ENCODE measurements around the gene CRAMP1. TPM values are rescaled to one million over a fixed set of nuclear protein-coding genes. Genes with fewer than 3 reads are reported as not detected.

The CRAMP1 gene
- total RNA-seq, 1 donor from 2014 or later = 12.3 TPM

DNA sequence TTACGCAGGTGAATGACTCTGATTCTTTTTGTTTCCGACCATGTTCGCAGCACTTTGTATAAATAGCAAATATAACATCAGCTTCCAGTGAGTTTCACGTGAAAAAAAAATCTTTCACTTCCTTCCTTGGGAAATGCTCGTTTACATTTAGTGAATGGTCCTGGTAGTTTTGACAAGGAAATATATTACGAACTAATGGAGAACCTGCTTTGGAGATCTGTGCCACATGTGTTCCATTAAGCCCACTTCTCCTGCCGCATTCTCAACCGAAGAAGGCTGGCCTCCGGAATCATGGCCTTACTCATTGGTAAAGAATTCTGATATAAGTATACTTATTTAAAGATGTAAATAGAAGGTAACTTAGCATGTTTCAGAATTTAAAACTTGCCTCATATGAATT, 3.6 kb downstream of the CRAMP1 start:
- TF ChIP-seq, protein P1, sequence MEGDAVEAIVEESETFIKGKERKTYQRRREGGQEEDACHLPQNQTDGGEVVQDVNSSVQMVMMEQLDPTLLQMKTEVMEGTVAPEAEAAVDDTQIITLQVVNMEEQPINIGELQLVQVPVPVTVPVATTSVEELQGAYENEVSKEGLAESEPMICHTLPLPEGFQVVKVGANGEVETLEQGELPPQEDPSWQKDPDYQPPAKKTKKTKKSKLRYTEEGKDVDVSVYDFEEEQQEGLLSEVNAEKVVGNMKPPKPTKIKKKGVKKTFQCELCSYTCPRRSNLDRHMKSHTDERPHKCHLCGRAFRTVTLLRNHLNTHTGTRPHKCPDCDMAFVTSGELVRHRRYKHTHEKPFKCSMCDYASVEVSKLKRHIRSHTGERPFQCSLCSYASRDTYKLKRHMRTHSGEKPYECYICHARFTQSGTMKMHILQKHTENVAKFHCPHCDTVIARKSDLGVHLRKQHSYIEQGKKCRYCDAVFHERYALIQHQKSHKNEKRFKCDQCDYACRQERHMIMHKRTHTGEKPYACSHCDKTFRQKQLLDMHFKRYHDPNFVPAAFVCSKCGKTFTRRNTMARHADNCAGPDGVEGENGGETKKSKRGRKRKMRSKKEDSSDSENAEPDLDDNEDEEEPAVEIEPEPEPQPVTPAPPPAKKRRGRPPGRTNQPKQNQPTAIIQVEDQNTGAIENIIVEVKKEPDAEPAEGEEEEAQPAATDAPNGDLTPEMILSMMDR (IDR thresholded peaks at IDR 0.05; ENCODE audit: borderline replicate concordance) = no peak
- peak overlapping the region; percentile 88 for H3K27ac ChIP-seq (replicated peaks)
- no peaks in the 10 kb centered on the region for H3K27me3 ChIP-seq (ENCODE audit: low read depth)
- H3K9me3 ChIP-seq (replicated peaks) = no peaks in the 10 kb centered on the region
- no peak for DNase-seq
- intact Hi-C loops (cut with micrococcal nuclease) = no loop called here
- H3K4me1 ChIP-seq = peaks cover 53% of the 10 kb centered on the region
- peak overlapping the region; percentile 96 for H3K4me3 ChIP-seq
- peaks cover 44% of the 10 kb centered on the region for H3K36me3 ChIP-seq

DNA sequence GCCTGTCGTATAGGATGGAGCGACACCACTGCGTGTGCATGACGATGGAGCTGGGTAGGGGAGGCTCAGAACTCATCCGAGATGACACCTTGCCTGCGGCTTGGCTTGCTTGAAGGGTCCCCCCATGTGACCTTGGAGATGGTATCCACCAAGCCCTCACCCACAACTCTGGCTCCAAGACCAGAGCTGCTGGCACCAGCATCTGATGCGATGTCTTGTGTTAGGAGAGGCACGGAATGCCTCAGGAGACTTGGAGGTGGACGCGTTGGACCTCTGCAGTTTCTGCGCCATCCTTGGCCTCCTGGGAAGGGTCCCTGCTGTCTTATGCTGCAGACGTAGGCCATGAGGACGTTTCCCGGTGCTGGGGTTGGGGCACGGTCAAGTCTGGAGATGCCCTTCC, 7.8 kb downstream of the CRAMP1 start:
- no peak overlapping the region for H3K27ac ChIP-seq (replicated peaks)
- no peaks in the 10 kb centered on the region for H3K27me3 ChIP-seq (ENCODE audit: low read depth)
- H3K4me1 ChIP-seq = peaks cover 33% of the 10 kb centered on the region
- TF ChIP-seq, protein P1 (IDR thresholded peaks at IDR 0.05; ENCODE audit: borderline replicate concordance) = no peak
- DNase-seq = no peak
- intact Hi-C loops (cut with micrococcal nuclease) = no loop called here
- no peak overlapping the region for H3K4me3 ChIP-seq
- no peaks in the 10 kb centered on the region for H3K9me3 ChIP-seq (replicated peaks)
- peaks cover 60% of the 10 kb centered on the region for H3K36me3 ChIP-seq

DNA sequence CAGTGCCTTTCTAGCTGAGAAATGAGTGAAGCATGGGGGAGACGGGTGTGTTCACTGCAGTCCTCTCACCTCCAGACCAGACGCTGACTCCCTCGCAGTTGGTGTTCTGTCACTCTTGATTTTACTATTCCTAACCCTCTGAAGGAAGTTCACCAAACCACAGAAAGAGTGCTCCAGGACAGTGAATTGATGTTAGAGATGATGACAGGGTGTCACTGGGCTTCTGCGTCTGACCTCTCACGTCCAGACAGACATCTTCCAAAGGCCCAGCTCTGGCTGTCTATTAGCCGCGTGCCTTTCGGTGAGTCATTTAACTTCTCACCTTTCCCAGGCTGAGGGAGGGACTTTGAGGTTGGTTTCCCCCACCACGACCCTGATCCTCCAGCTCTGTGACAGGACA, 8.2 kb downstream of the CRAMP1 start:
- Histone ChIP-seq H3K9me3 (replicated peaks) (no peaks in the 10 kb centered on the region), H3K27me3 (ENCODE audit: low read depth) (no peaks in the 10 kb centered on the region), H3K4me1 (peaks cover 33% of the 10 kb centered on the region), H3K27ac (replicated peaks) (no peak overlapping the region), H3K4me3 (no peak overlapping the region), H3K36me3 (peaks cover 60% of the 10 kb centered on the region)
- no peak for DNase-seq
- intact Hi-C loops (cut with micrococcal nuclease) = no loop called here
- TF ChIP-seq, protein P1 (IDR thresholded peaks at IDR 0.05; ENCODE audit: borderline replicate concordance) = no peak

- intact Hi-C loops (cut with micrococcal nuclease) = no loop called here
- peaks cover 59% of the 10 kb centered on the region for H3K36me3 ChIP-seq
- TF ChIP-seq, protein P1 (IDR thresholded peaks at IDR 0.05; ENCODE audit: borderline replicate concordance) = no peak
- H3K9me3 ChIP-seq (replicated peaks) = no peaks in the 10 kb centered on the region
- H3K4me3 ChIP-seq = no peak overlapping the region
- H3K27ac ChIP-seq (replicated peaks) = no peak overlapping the region
- no peaks in the 10 kb centered on the region for H3K27me3 ChIP-seq (ENCODE audit: low read depth)
- peaks cover 34% of the 10 kb centered on the region for H3K4me1 ChIP-seq
- DNase-seq = no peak
Measured at GRCh38 chr16:1621851-1622250, 9.7 kb downstream of the CRAMP1 start.

DNA sequence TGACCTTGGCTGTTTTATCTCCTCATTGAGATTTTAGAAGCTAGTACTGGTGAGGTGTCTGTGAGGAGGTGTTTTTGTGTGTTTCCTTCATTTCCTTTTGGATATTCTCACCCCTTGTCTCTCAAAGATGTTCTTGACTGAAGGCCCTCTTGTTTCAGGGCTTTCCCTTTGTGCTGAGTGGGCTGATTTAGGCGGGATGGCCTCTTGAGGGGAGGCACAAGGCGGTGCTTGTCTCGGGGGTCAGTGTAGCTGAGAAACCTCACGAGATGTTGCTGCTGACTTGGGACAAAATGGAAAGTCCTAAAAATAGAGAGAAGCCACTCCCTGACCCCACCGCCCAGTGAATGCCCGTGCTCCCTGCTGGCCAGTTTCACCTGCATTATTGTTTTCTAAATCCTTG, 14.2 kb downstream of the CRAMP1 start:
- intact Hi-C loops (cut with micrococcal nuclease) = no loop called here
- Histone ChIP-seq H3K36me3 (peaks cover 49% of the 10 kb centered on the region), H3K4me1 (peaks cover 37% of the 10 kb centered on the region), H3K4me3 (no peak overlapping the region), H3K9me3 (replicated peaks) (no peaks in the 10 kb centered on the region), H3K27me3 (ENCODE audit: low read depth) (no peaks in the 10 kb centered on the region), H3K27ac (replicated peaks) (no peak overlapping the region)
- no peak for DNase-seq
- TF ChIP-seq, protein P1 (IDR thresholded peaks at IDR 0.05; ENCODE audit: borderline replicate concordance) = no peak

DNA sequence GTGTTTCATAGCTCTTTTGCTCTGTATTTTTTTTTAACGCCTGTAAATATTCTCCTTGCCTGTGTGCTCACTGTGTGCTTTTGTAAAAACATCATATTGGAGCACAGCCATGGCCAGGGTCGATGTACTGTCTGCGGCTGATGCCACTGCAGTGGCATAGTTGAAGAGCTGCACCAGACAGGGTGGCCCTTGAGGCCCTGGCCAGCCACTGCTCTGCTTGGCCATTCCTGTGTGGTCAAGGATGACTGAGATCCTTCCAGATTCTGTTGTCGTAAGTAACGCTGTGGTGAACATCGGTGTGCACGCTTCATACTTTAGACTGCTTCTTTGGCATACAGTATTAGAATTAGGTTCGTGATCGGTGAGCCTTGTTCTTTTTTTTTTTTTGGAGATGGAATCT, 14.6 kb downstream of the CRAMP1 start:
- Histone ChIP-seq H3K9me3 (replicated peaks) (no peaks in the 10 kb centered on the region), H3K4me3 (no peak overlapping the region), H3K27ac (replicated peaks) (no peak overlapping the region), H3K27me3 (ENCODE audit: low read depth) (no peaks in the 10 kb centered on the region), H3K36me3 (peaks cover 49% of the 10 kb centered on the region), H3K4me1 (peaks cover 40% of the 10 kb centered on the region)
- TF ChIP-seq, protein P1 (IDR thresholded peaks at IDR 0.05; ENCODE audit: borderline replicate concordance) = no peak
- intact Hi-C loops (cut with micrococcal nuclease) = no loop called here
- DNase-seq = no peak
